OCI-LY7 (cell line): Measurements from ENCODE around the gene DNPH1. TPM values are rescaled to one million over a fixed set of nuclear protein-coding genes. Genes with fewer than 3 reads are reported as not detected.
A peak's percentile ranks its signal among the peaks of the same experiment; 100 is the strongest.

Source experiments
- BruUV-seq: library from RNA; stranded (reverse); fragments of 400-500 nt; replicated peaks from 2 replicates; lab custom pipeline; 2021; lab: Mats Ljungman, UMichigan
- CTCF ChIA-PET: fragments of 300-600 bp; sonication (Branson Sonifier 250); formaldehyde crosslinking; loops from one replicate; lab custom pipeline; 2022; ENCODE audit warnings: antibody characterized with exemption; ENCODE audit not compliant: unreplicated experiment; lab: Charles Lee
- POLR2A ChIA-PET: fragments of 300-600 bp; sonication (Branson Sonifier 250); formaldehyde crosslinking; loops from one replicate; lab custom pipeline; 2022; ENCODE audit warnings: antibody characterized with exemption; lab: Charles Lee
- DNase-seq: peaks from one replicate; pipeline ENCODE4 v3.0.0-alpha.2; 2015; ENCODE audit warnings: low spot score
- H2AFZ ChIP-seq: fragments of 200-600 bp; sonication (generic), shearing (Covaris generic); 2 replicates; pipeline ENCODE4 v1.6.1; 2014; ENCODE audit warnings: mild to moderate bottlenecking, antibody characterized with exemption, low read length, moderate library complexity
- H3K27ac ChIP-seq: fragments of 200-600 bp; sonication (generic); 2 replicates; pipeline ENCODE4 v1.5.1; 2014; ENCODE audit warnings: mixed run types, low read depth, mild to moderate bottlenecking, moderate library complexity, low read length, inconsistent platforms; ENCODE audit not compliant: poor library complexity, severe bottlenecking
- H3K36me3 ChIP-seq: fragments of 200-600 bp; sonication (generic); 2 replicates; pipeline ENCODE4 v1.6.1; 2014; ENCODE audit warnings: mild to moderate bottlenecking, antibody characterized with exemption, low read length, moderate library complexity, mixed read lengths; ENCODE audit not compliant: insufficient read depth
- H3K4me1 ChIP-seq: fragments of 200-600 bp; sonication (generic); 2 replicates; pipeline ENCODE4 v1.5.1; 2014; ENCODE audit warnings: mild to moderate bottlenecking, low read length; ENCODE audit not compliant: insufficient read depth, poor library complexity, severe bottlenecking
- H3K4me2 ChIP-seq: fragments of 200-600 bp; sonication (generic); 2 replicates; pipeline ENCODE4 v1.6.1; 2014; ENCODE audit warnings: mild to moderate bottlenecking, low read length
- H3K4me3 ChIP-seq: fragments of 200-600 bp; sonication (generic); 2 replicates; pipeline ENCODE4 v1.5.1; 2014; ENCODE audit warnings: mild to moderate bottlenecking, low read depth, low read length; ENCODE audit not compliant: poor library complexity, severe bottlenecking
- H3K79me2 ChIP-seq: fragments of 200-600 bp; sonication (generic); 2 replicates; pipeline ENCODE4 v1.6.1; 2016; ENCODE audit warnings: low read depth, mild to moderate bottlenecking, low read length, moderate library complexity, mixed read lengths; ENCODE audit not compliant: insufficient read depth
- H3K9me2 ChIP-seq: fragments of 200-600 bp; sonication (generic); 2 replicates; pipeline ENCODE4 v1.6.1; 2016; ENCODE audit warnings: mild to moderate bottlenecking, low read length, mixed read lengths; ENCODE audit not compliant: insufficient read depth
- H3K9me3 ChIP-seq: fragments of 200-600 bp; sonication (generic); 2 replicates; pipeline ENCODE4 v1.6.1; 2014; ENCODE audit warnings: mild to moderate bottlenecking, mixed run types, low read length, mixed read lengths
- H4K20me1 ChIP-seq: fragments of 200-600 bp; sonication (generic); 2 replicates; pipeline ENCODE4 v1.6.1; 2014; ENCODE audit warnings: mild to moderate bottlenecking, antibody characterized with exemption, low read length, moderate library complexity, mixed read lengths; ENCODE audit not compliant: insufficient read depth
- EZH2phosphoT487 ChIP-seq: fragments of 200-600 bp; sonication (generic); IDR thresholded peaks from 2 replicates; pipeline ENCODE4 v1.6.1; 2018; ENCODE audit warnings: low read depth, borderline replicate concordance, mild to moderate bottlenecking, mixed run types, antibody characterized with exemption, low read length, moderate library complexity, mixed read lengths
- intact Hi-C: fragments of 100-400 bp; cut with micrococcal nuclease; formaldehyde crosslinking; loops from one replicate; pipeline ENCODE4 v1.10.0; 2022; ENCODE audit not compliant: unreplicated experiment
- total RNA-seq, 2 experiments: library from RNA; depleted of rRNA in 1 of 2; stranded (reverse); fragments of >200 nt in 1 of 2; shearing (Covaris generic) in 1 of 2; gene quantifications; 2 replicates each; pipeline ENCODE4 v1.2.3, GENCODE V29; 2014 to 2022
- TF ChIP-seq, protein P1 (sequence below): fragments of 200-600 bp; sonication (generic); conservative IDR thresholded peaks from 2 replicates; pipeline ENCODE4 v1.5.1; 2014; ENCODE audit warnings: mild to moderate bottlenecking, antibody characterized with exemption, low read length, moderate library complexity, mixed read lengths

The DNPH1 gene
- total RNA-seq, 2 experiments from 2014 or later: 65.5 to 111 TPM

DNA sequence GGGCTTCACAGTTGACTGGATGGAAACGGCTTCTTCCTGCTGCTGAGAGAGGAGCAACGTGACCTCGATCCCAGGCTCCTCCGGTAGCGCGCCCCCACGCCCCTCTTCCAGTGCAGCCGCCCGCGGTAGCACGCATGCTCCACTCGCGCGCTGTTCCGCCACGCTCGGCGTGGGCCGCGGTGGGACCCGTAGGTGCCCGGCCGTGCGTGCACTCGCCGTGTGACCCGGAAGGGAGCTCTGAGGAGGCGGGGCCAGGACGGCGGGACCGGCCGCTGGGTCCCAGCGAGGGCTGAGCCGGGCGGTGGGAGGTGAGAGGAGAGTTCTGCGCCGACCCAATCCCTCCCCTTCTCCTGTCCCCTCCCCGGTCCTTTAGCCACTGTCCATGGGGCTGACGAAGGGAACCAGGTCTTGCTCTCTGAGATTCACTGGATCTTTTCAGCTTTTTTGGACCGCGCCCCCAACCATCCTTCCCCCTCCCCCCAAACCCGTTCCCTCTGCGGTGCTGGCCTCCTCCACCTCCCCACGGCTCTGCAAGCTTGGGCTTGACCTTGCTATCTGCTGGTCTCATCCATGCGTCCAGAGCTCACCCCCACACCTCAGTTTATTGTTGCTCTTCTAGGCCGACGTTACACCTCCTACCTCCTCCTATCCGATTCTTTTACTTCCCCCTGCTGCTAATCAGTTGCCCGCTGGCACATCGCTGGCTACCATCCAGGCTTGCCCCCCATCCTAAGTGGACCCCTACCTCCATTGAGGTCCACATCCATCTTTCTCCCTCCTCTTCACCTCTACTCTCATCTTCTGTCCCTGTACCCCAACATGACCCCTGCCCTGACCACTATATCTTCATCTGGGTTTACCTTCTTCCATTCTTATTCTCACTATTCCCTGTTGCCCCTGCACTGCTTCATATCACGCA is 47.1 kb downstream of the DNPH1 start, which contains the start of gene CUL9:
Gene CUL9, plus strand, starts transcription at position 255 of the 919 bp plus-strand sequence. CDS start 2,115 bp downstream, outside the sequence.
- Histone ChIP-seq H2AFZ (peak within 1 kb of the TSS; percentile 85), H4K20me1 (no peaks in the 10 kb centered on the region), H3K4me2 (peak within 1 kb of the TSS; percentile 96), H3K4me1 (peaks cover 23% of the 10 kb centered on the region), H3K36me3 (peaks cover 27% of the 10 kb centered on the region), H3K4me3 (peak within 1 kb of the TSS; percentile 85), H3K9me3 (no peaks in the 10 kb centered on the region), H3K79me2 (no peaks in the 10 kb centered on the region), H3K9me2 (no peaks in the 10 kb centered on the region), H3K27ac (peak within 1 kb of the TSS; percentile 51)
- BruUV-seq: no TSS peak
- intact Hi-C loops: no loop called here
- ChIA-PET POLR2A (interaction anchor here (0.6 to 1.6 kb wide), 6 partner anchors 15 to 253 kb away, joined by 3 to 5 read pairs (median 3); partner anchors contain the start of gene CNPY3), CTCF (interaction anchor here (0.5 kb wide), 1 partner anchor 411 kb away, joined by 3 read pairs; no protein-coding TSS in a partner anchor)
- no peak for TF ChIP-seq EZH2phosphoT487
- TF ChIP-seq, protein P1, sequence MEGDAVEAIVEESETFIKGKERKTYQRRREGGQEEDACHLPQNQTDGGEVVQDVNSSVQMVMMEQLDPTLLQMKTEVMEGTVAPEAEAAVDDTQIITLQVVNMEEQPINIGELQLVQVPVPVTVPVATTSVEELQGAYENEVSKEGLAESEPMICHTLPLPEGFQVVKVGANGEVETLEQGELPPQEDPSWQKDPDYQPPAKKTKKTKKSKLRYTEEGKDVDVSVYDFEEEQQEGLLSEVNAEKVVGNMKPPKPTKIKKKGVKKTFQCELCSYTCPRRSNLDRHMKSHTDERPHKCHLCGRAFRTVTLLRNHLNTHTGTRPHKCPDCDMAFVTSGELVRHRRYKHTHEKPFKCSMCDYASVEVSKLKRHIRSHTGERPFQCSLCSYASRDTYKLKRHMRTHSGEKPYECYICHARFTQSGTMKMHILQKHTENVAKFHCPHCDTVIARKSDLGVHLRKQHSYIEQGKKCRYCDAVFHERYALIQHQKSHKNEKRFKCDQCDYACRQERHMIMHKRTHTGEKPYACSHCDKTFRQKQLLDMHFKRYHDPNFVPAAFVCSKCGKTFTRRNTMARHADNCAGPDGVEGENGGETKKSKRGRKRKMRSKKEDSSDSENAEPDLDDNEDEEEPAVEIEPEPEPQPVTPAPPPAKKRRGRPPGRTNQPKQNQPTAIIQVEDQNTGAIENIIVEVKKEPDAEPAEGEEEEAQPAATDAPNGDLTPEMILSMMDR: no peak
- DNase-seq: peak; percentile 89

- H3K4me3 ChIP-seq: peak overlapping the region; percentile 85
- no peaks in the 10 kb centered on the region for H3K79me2 ChIP-seq
- H2AFZ ChIP-seq: peak overlapping the region; percentile 85
- no peaks in the 10 kb centered on the region for H4K20me1 ChIP-seq
- BruUV-seq: no TSS peak
- DNase-seq: no peak
- H3K9me2 ChIP-seq: no peaks in the 10 kb centered on the region
- H3K36me3 ChIP-seq: peaks cover 28% of the 10 kb centered on the region
- H3K9me3 ChIP-seq: no peaks in the 10 kb centered on the region
- peaks cover 23% of the 10 kb centered on the region for H3K4me1 ChIP-seq
- ChIA-PET POLR2A (interaction anchor here (1.0 kb wide), 1 partner anchor 18 kb away, joined by 3 read pairs; no protein-coding TSS in a partner anchor), CTCF (no interaction called here)
- H3K4me2 ChIP-seq: peak overlapping the region; percentile 96
- no peak for TF ChIP-seq EZH2phosphoT487
- TF ChIP-seq, protein P1: no peak
- intact Hi-C loops: no loop called here
- peak overlapping the region; percentile 51 for H3K27ac ChIP-seq
Observed at GRCh38 chr6:43181621-43181941, 47.7 kb downstream of the DNPH1 start.
